ENCODE data around the gene PIEZO2. TPM values are rescaled to one million over a fixed set of nuclear protein-coding genes. Genes with fewer than 3 reads are reported as not detected.

Gene PIEZO2
- total RNA-seq, 6 donors from 2014 or later: 6.5 to 37.7 (median 7.8) TPM

DNA sequence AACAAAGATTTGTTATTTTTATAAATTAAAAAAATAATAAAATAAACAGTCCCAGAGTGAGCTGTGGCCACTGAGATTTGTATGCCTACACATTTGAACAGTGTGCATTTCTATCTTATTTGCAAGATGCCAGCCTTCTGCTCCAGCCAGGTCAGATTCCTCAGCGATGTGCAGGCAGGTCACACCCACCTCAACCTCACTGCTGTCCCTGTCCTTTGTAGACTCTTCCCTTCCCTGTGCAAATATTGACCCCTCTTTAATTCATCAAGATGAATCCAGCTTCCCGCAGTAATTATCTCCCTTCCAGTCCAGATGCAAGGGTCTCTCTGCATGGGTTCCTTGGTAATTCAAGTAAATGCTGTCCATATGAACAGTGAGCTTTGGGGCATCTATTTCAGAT lies 256.2 kb downstream of the PIEZO2 start:
- TF ChIP-seq EP300 (IDR thresholded peaks at IDR 0.05) (no peak), POLR2AphosphoS5 (IDR thresholded peaks at IDR 0.05) (no peak), POLR2A (IDR thresholded peaks at IDR 0.05) (no peak), CTCF (IDR thresholded peaks at IDR 0.05) (no peak)
- Histone ChIP-seq H3K4me1 (no peaks in the 10 kb centered on the region), H3K9me3 (no peaks in the 10 kb centered on the region), H3K27ac (no peak overlapping the region), H3K36me3 (no peaks in the 10 kb centered on the region), H3K4me3 (no peak overlapping the region), H3K27me3 (no peaks in the 10 kb centered on the region)
- WGBS, 2 donors: 71 to 73% methylated on average over 2 of the region's 2 CpGs
- ATAC-seq (ENCODE audit: low FRiP score in 2 of 2) (no peak), DNase-seq (no peak)

DNA sequence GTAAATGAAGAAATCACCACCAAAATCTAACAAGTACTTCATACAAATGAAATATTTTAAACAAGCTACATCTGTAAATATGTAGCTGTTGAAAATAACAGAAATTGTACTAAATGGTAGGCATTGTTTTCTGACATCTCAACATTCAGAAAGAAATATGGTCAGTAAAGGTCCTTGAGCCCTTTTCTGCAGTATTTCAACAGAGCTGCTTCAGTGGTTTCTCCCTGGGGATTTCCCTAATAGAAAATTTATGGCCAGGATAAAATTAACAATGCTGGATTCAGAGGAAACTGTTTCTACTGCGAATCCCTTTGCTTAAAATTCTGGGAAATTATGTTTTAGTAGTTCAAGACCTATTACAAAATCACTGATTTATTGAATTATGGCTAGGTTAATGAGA lies 256.6 kb downstream of the PIEZO2 start:
- DNase-seq: no peak

GRCh38 chr18:10890022-10890421 lies 259.3 kb downstream of the PIEZO2 start:
- DNase-seq (no peak), ATAC-seq (ENCODE audit: low FRiP score in 2 of 2) (no peak)
- no peak overlapping the region for H3K27ac ChIP-seq
- H3K4me1 ChIP-seq: no peaks in the 10 kb centered on the region
- no peaks in the 10 kb centered on the region for H3K27me3 ChIP-seq
- H3K36me3 ChIP-seq: no peaks in the 10 kb centered on the region
- no peaks in the 10 kb centered on the region for H3K9me3 ChIP-seq
- 88 to 100% methylated on average over 1 of the region's 1 CpG for WGBS, 2 donors
- TF ChIP-seq EP300 (IDR thresholded peaks at IDR 0.05): no peak
- no peak for TF ChIP-seq POLR2AphosphoS5 (IDR thresholded peaks at IDR 0.05)
- no peak for TF ChIP-seq CTCF (IDR thresholded peaks at IDR 0.05)
- TF ChIP-seq POLR2A (IDR thresholded peaks at IDR 0.05): no peak
- no peak overlapping the region for H3K4me3 ChIP-seq

More for the DNA sequence above, 256.6 kb downstream of the PIEZO2 start:
- Histone ChIP-seq H3K27me3 (no peaks in the 10 kb centered on the region), H3K36me3 (no peaks in the 10 kb centered on the region), H3K4me1 (no peaks in the 10 kb centered on the region), H3K4me3 (no peak overlapping the region), H3K9me3 (no peaks in the 10 kb centered on the region), H3K27ac (no peak overlapping the region)
- WGBS, 2 donors: 58 to 61% methylated on average over 1 of the region's 1 CpG
- TF ChIP-seq EP300 (IDR thresholded peaks at IDR 0.05): no peak
- TF ChIP-seq POLR2A (IDR thresholded peaks at IDR 0.05): no peak
- no peak for TF ChIP-seq POLR2AphosphoS5 (IDR thresholded peaks at IDR 0.05)
- TF ChIP-seq CTCF (IDR thresholded peaks at IDR 0.05): no peak
- no peak for ATAC-seq (ENCODE audit: low FRiP score in 2 of 2)

DNA sequence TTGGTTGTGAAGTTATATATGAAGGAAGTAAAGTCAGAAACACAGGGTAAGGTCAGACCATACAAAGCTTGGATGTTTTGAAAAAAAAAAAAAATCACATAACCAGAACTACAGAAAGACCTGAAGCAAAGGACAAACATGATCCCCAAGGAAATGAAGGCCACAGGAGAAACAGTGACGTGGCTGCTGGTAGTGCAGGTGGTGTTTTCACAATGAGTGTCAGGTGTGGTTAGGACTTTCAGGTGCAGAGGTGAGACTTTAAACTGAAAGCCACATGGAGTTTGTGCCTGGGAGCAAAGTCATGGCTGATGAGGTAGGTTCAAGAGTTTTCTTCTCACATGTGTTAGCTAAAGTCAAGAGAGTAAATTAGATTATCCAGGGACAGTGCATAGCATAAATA lies 270.7 kb downstream of the PIEZO2 start:
- TF ChIP-seq EP300 (IDR thresholded peaks at IDR 0.05) (no peak), POLR2AphosphoS5 (IDR thresholded peaks at IDR 0.05) (no peak), POLR2A (IDR thresholded peaks at IDR 0.05) (no peak), CTCF (IDR thresholded peaks at IDR 0.05) (no peak)
- DNase-seq (no peak), ATAC-seq (ENCODE audit: low FRiP score in 2 of 2) (no peak)
- Histone ChIP-seq H3K4me1 (no peaks in the 10 kb centered on the region), H3K9me3 (no peaks in the 10 kb centered on the region), H3K27ac (no peak overlapping the region), H3K36me3 (no peaks in the 10 kb centered on the region), H3K27me3 (no peaks in the 10 kb centered on the region), H3K4me3 (no peak overlapping the region)
- 76 to 87% methylated on average over 1 of the region's 1 CpG for WGBS, 2 donors

GRCh38 chr18:10877987-10878386 lies 271.4 kb downstream of the PIEZO2 start:
- Histone ChIP-seq H3K4me3 (no peak overlapping the region), H3K9me3 (no peaks in the 10 kb centered on the region), H3K27ac (no peak overlapping the region), H3K4me1 (no peaks in the 10 kb centered on the region), H3K27me3 (no peaks in the 10 kb centered on the region), H3K36me3 (no peaks in the 10 kb centered on the region)
- DNase-seq (no peak), ATAC-seq (ENCODE audit: low FRiP score in 2 of 2) (no peak)
- no peak for TF ChIP-seq CTCF (IDR thresholded peaks at IDR 0.05)
- no peak for TF ChIP-seq EP300 (IDR thresholded peaks at IDR 0.05)
- TF ChIP-seq POLR2A (IDR thresholded peaks at IDR 0.05): no peak
- no peak for TF ChIP-seq POLR2AphosphoS5 (IDR thresholded peaks at IDR 0.05)
- WGBS, 2 donors: 86 to 89% methylated on average over 3 of the region's 3 CpGs

Data from upper lobe of left lung (tissue), 6 donors.